ENCODE results near the gene CCND2. TPM values are rescaled to one million over a fixed set of nuclear protein-coding genes. Genes with fewer than 3 reads are reported as not detected.

The CCND2 gene
- total RNA-seq, 1 donor from 2014 or later, result 12.6 TPM

- Mint-ChIP-seq H3K27me3 (ENCODE audit: unreplicated experiment) (peaks cover 78% of the 10 kb centered on the region), H3K27ac (ENCODE audit: unreplicated experiment) (no peak overlapping the region), H3K36me3 (ENCODE audit: unreplicated experiment) (no peaks in the 10 kb centered on the region), H3K4me3 (ENCODE audit: unreplicated experiment) (no peak overlapping the region), H3K4me1 (ENCODE audit: unreplicated experiment) (peaks cover 17% of the 10 kb centered on the region), H3K9me3 (ENCODE audit: unreplicated experiment) (no peaks in the 10 kb centered on the region)
- TF ChIP-seq CTCF (IDR thresholded peaks at IDR 0.05), result no peak
- no peak for DNase-seq (ENCODE audit: extremely low spot score, unreplicated experiment)
These were observed 6.6 kb upstream of the CCND2 start for GRCh38 chr12:4266990-4267389.

- no peaks in the 10 kb centered on the region for H3K9me3 Mint-ChIP-seq (ENCODE audit: unreplicated experiment)
- no peak overlapping the region for H3K27ac Mint-ChIP-seq (ENCODE audit: unreplicated experiment)
- H3K36me3 Mint-ChIP-seq (ENCODE audit: unreplicated experiment), result no peaks in the 10 kb centered on the region
- peaks cover 23% of the 10 kb centered on the region for H3K4me1 Mint-ChIP-seq (ENCODE audit: unreplicated experiment)
- peaks cover 74% of the 10 kb centered on the region for H3K27me3 Mint-ChIP-seq (ENCODE audit: unreplicated experiment)
- no peak for TF ChIP-seq CTCF (IDR thresholded peaks at IDR 0.05)
- no peak for DNase-seq (ENCODE audit: extremely low spot score, unreplicated experiment)
- no peak overlapping the region for H3K4me3 Mint-ChIP-seq (ENCODE audit: unreplicated experiment)
These were observed 5.7 kb upstream of the CCND2 start for GRCh38 chr12:4267704-4268328.

GRCh38 chr12:4268329-4269181 lies 5.0 kb upstream of the CCND2 start:
- Mint-ChIP-seq H3K9me3 (ENCODE audit: unreplicated experiment) (no peaks in the 10 kb centered on the region), H3K36me3 (ENCODE audit: unreplicated experiment) (peaks cover 2% of the 10 kb centered on the region), H3K27ac (ENCODE audit: unreplicated experiment) (peak overlapping the region; percentile 11), H3K27me3 (ENCODE audit: unreplicated experiment) (peaks cover 74% of the 10 kb centered on the region), H3K4me3 (ENCODE audit: unreplicated experiment) (peak overlapping the region; percentile 80), H3K4me1 (ENCODE audit: unreplicated experiment) (peaks cover 29% of the 10 kb centered on the region)
- peak; percentile 42 for DNase-seq (ENCODE audit: extremely low spot score, unreplicated experiment)
- no peak for TF ChIP-seq CTCF (IDR thresholded peaks at IDR 0.05)

- TF ChIP-seq CTCF (IDR thresholded peaks at IDR 0.05), result no peak
- Mint-ChIP-seq H3K27ac (ENCODE audit: unreplicated experiment) (no peak overlapping the region), H3K27me3 (ENCODE audit: unreplicated experiment) (peaks cover 69% of the 10 kb centered on the region), H3K4me1 (ENCODE audit: unreplicated experiment) (peaks cover 33% of the 10 kb centered on the region), H3K9me3 (ENCODE audit: unreplicated experiment) (no peaks in the 10 kb centered on the region), H3K4me3 (ENCODE audit: unreplicated experiment) (peak overlapping the region; percentile 42), H3K36me3 (ENCODE audit: unreplicated experiment) (peaks cover 2% of the 10 kb centered on the region)
- peak; percentile 82 for DNase-seq (ENCODE audit: extremely low spot score, unreplicated experiment)
These were observed 4.1 kb upstream of the CCND2 start for GRCh38 chr12:4269279-4269991.
